NCI-H187 treated with DMSO at 0.1 percent for 48 hours (cell line): ENCODE results near the gene FCN1.

ENCODE experiments used
- DNase-seq: peaks from one replicate; lab custom pipeline; 2025; lab: John Stamatoyannopoulos, UW

Gene FCN1

GRCh38 chr9:134913713-134914500 is 3.8 kb downstream of the FCN1 start:
- DNase-seq = no peak

GRCh38 chr9:134913041-134913712 is 4.5 kb downstream of the FCN1 start:
- DNase-seq = no peak

GRCh38 chr9:134912126-134912840 is 5.4 kb downstream of the FCN1 start:
- no peak for DNase-seq

- DNase-seq = no peak
Measured at GRCh38 chr9:134909511-134910481, 7.9 kb downstream of the FCN1 start.

GRCh38 chr9:134908524-134909309 is 9.0 kb downstream of the FCN1 start:
- DNase-seq = no peak

- DNase-seq = no peak
Measured at GRCh38 chr9:134902936-134903335, 14.8 kb downstream of the FCN1 start.

GRCh38 chr9:134899818-134900217 is 17.9 kb downstream of the FCN1 start:
- DNase-seq = no peak

- DNase-seq = no peak
Measured at GRCh38 chr9:134899168-134899567, 18.5 kb downstream of the FCN1 start.

GRCh38 chr9:134898319-134898718 is 19.4 kb downstream of the FCN1 start:
- DNase-seq = no peak

GRCh38 chr9:134897584-134898170 is 20.0 kb downstream of the FCN1 start:
- DNase-seq = no peak

GRCh38 chr9:134896834-134897583 is 20.7 kb downstream of the FCN1 start:
- DNase-seq = no peak

- no peak for DNase-seq
Measured at GRCh38 chr9:134895908-134896833, 21.5 kb downstream of the FCN1 start.

- DNase-seq = no peak
Measured at GRCh38 chr9:134895567-134895907, 22.2 kb downstream of the FCN1 start.

- DNase-seq = no peak
Measured at GRCh38 chr9:134895097-134895496, 22.6 kb downstream of the FCN1 start.

- DNase-seq = no peak
Measured at GRCh38 chr9:134894136-134894860, 23.4 kb downstream of the FCN1 start.

GRCh38 chr9:134892820-134893420 is 24.8 kb downstream of the FCN1 start:
- DNase-seq = no peak

GRCh38 chr9:134892221-134892620 is 25.5 kb downstream of the FCN1 start:
- DNase-seq = no peak

- DNase-seq = no peak
Measured at GRCh38 chr9:134891713-134892112, 26.0 kb downstream of the FCN1 start.
